NCI-H510A treated with DMSO at 0.1 percent for 48 hours (cell line): ENCODE data around the gene FBXL19.
"Not testable (repeated sequence)": the region's sequence is repeated elsewhere in the genome, so short reads cannot be mapped to it uniquely, and the experiment has no call there.

Source experiments
- DNase-seq: peaks from one replicate; lab custom pipeline; 2025; lab: John Stamatoyannopoulos, UW

FBXL19 gene

GRCh38 chr16:30923554-30924075 is at the start of gene FBXL19:
TSS of gene FBXL19 (plus strand) at chr16:30923572. CDS start at chr16:30925755, 2,183 bp downstream.
- no peak for DNase-seq

GRCh38 chr16:30874244-30874820 is 49.0 kb upstream of the FBXL19 start:
- no peak for DNase-seq

DNA sequence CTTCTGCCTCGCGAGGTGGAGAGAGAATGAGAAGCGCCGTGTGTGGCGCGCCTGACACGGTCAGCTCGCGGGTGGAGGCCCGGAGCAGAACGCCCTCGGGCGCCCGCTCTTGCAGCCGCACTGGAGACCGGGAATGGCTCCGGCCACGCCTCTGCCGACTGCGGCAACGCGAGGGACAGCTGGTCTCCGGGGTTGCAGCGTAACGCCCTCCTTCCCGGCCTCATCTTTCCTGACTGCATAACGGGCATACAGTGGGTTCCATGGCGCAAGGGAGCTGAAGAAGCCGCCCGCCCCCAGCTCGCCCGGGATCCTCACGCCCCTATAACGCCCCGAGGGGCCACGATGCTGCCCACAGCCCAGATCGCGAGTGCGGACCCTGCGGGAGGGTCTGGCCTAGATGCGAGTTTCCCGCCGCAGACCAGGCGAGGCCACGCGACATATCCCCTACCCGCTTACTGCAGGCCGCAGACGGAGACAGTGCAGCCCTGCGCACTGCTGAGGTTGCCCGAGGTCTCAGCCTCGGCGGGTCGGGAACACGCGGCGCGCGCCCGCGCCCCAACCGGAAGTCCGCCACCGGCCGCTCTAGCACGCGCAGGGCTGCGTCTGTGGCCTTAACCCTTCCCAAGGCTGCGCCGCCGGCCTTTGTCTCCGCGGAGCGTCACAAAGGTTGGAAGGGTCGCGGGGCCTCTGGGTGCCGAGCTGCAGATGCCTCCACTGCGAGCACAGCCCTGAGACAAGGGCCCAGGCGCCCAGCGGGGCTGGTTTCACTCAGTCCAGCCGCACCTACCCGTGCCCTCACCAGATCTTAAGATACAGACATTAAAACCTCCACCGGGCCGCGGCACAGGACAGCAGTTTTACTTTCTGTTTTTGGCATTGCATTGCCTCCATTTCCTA is 48.3 kb upstream of the FBXL19 start:
- DNase-seq, result peak; percentile 93

- DNase-seq, result peak; percentile 83
Observed at GRCh38 chr16:30875871-30876801, 47.2 kb upstream of the FBXL19 start.

GRCh38 chr16:30876867-30877266 is 46.5 kb upstream of the FBXL19 start:
- peak; percentile 43 for DNase-seq

DNA sequence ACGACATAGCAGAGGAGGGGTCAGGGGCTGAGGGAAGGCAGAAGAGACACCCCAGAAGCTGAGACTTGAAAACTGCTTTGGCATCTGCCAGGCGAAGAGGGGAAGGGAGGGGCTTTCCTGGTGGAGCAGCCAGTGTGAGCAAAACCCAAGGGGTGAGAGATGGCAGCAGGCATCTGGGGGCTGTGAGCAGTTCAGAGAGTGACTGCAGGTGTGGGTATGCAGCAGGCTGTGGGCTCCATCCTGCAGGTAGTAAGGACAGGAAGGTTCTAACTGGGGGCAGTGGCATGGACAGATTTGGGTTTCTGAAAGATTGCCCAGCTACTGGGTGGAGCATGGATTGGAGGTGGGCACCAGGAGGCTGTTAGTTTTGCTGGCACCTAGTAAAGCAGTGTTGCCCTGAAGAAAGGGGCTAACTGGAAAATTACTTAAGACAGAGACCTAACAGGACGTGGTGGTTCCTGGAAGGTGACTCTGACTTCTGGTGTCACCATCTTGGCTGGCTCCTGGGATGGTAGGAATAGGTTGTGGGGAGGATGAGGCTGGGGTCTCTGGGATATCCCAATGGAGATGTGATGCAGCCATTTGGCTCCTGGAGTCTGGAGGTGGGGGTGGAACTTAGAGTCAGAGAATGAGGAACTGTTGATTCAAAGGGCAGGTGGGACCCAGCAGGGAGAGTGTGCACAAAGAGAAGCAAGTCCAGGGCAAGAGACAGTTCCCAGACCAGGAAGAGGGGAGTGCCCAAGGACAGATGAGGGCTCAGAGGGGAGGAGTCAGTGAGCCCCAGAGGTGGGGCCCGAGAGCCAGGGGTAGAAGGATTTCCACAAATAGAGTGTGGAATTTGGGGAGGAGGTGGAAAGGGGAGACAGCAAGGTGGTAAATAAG is 40.7 kb upstream of the FBXL19 start:
- no peak for DNase-seq

- no peak for DNase-seq
Observed at GRCh38 chr16:30884760-30885159, 38.6 kb upstream of the FBXL19 start.

GRCh38 chr16:30885196-30885595 is 38.2 kb upstream of the FBXL19 start:
- no peak for DNase-seq

GRCh38 chr16:30886145-30886544 is 37.2 kb upstream of the FBXL19 start:
- no peak for DNase-seq

- no peak for DNase-seq
Observed at GRCh38 chr16:30887927-30888326, 35.4 kb upstream of the FBXL19 start.

DNA sequence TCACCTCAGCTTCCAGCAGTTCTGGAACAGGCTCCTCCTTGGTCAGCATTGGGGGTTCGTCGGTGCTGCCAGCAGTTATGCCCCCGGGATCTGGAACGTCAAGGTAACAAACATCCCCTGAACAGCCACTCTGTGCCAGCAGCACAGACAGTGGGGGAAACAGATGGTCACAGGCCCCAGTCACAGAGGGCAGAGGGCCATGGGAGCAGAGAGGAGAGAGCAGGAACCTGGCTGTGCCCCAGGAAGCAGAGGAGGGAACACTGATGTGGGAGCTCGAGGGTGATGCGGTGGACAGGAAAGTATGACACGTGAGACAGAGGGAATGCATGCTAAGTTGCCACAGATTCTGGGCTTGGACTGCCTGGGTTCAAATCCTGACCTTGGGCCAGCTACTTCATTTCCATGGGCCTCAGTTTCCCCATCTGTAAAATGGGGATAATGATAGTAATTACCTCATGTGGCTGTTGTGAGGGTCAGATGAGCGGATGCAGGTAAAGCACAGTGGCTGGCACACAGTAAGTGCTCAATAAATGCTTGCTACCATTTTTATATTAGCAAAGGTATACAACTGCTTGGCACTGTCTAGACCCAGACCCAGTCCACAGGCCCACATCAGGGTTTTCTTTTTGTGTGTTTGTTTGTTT is 34.4 kb upstream of the FBXL19 start:
- DNase-seq, result no peak

- DNase-seq, result no peak
Observed at GRCh38 chr16:30889721-30890120, 33.7 kb upstream of the FBXL19 start.

DNA sequence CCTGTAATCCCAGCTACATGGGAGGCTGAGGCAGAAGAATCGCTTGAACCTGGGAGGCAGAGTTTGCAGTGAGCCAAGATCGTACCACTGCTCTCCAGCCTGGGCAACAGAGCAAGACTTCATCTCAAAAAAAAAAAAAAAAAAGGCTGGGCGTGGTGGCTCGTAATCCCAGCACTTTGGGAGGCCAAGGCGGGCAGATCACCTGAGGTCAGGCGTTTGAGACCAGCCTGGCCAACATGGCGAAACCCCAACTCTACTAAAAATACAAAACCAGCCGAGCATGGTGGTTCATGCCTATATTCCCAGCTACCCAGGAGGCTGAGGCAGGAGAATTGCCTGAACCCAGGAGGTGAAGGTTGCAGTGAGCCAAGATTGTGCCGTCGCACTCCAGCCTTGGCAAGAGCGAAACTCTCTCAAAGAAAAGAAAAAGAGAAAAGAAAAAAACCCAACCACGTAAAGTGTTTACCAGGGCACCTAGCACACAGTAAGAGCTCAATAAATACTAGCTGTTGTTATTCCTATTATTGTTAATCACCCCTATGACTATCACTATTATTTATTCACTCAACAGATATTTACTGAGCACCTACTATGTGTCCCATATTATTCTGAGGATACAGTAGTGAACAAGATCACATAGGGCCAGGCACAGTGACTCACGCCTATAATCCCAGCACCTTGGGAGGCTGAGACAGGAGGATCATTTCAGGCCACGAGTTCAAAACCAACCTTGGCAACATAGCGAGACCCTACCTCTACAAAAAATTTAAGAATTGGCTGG is 32.1 kb upstream of the FBXL19 start:
- not testable (repeated sequence) for DNase-seq

DNA sequence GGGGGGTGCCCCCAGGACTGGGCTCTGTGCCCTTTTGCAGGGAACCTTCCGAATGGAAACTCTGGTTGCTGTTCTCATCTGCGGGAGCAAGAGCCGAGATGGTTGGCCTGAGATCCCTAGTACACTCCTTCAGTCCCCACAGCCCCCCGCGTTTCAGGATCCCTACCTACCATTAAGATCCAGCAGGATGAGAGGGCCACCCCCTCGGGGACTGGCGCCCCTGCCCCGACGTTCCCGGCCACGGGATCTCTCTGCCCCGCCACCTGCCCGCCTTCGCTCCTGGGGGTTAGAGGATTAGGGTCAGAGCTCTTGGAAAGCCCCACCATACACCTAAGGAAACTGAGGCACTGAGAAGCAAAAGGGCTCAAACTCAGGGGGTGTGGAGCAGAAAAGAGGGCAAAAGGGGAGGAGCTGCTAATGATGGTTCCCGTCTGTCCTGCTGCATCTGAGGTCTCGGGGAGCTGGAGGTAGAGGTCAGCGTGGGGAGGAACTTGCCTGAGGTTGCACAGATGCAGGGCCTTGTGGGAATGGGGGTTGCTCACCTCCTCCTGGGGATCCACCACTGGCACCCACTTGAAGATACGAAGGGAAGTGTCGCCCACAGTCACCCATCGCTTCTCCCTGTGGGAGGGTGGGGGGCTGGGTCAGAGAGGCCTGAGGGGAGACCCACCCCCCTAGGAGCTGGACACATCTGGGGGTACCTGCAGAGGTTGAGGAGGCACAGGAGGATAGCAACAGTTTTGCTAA is 30.5 kb upstream of the FBXL19 start:
- DNase-seq, result no peak

- DNase-seq, result no peak
Observed at GRCh38 chr16:30893417-30893743, 30.0 kb upstream of the FBXL19 start.

GRCh38 chr16:30893744-30894539 is 29.4 kb upstream of the FBXL19 start, which contains the start of gene BCL7C:
TSS of gene BCL7C (minus strand) at chr16:30894077. CDS start at chr16:30893944, 133 bp downstream.
- peak; percentile 97 for DNase-seq

- no peak for DNase-seq
Observed at GRCh38 chr16:30894540-30895368, 28.6 kb upstream of the FBXL19 start.
